ENCODE data around the gene DACH1.

DNA sequence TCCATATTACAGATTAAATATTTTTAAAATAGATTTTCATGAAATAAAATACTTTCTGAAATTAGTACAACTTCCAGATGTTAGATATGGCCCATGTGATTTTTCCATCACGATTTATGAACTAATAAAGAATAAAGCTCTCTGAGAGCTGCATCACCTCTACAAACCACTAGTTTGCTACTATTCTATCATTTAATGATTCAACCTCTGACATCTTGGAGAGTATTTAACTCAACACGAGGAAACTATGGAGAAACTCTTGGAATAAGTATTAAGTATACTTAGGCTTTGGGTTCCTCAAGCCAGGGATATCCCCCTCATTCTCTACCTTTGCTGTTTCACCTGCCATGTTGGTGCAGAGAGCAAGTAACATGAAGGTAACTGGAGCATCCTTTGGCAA lies 55.7 kb downstream of the DACH1 start:
- TF ChIP-seq, protein P1, sequence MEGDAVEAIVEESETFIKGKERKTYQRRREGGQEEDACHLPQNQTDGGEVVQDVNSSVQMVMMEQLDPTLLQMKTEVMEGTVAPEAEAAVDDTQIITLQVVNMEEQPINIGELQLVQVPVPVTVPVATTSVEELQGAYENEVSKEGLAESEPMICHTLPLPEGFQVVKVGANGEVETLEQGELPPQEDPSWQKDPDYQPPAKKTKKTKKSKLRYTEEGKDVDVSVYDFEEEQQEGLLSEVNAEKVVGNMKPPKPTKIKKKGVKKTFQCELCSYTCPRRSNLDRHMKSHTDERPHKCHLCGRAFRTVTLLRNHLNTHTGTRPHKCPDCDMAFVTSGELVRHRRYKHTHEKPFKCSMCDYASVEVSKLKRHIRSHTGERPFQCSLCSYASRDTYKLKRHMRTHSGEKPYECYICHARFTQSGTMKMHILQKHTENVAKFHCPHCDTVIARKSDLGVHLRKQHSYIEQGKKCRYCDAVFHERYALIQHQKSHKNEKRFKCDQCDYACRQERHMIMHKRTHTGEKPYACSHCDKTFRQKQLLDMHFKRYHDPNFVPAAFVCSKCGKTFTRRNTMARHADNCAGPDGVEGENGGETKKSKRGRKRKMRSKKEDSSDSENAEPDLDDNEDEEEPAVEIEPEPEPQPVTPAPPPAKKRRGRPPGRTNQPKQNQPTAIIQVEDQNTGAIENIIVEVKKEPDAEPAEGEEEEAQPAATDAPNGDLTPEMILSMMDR (IDR thresholded peaks at IDR 0.05; ENCODE audit: insufficient read depth, low read length): no peak
- TF ChIP-seq GABPA (IDR thresholded peaks at IDR 0.05; ENCODE audit: low read depth) (no peak), POLR2AphosphoS5 (IDR thresholded peaks at IDR 0.05; ENCODE audit: low read depth) (no peak)
- TF ChIP-seq, protein P2, sequence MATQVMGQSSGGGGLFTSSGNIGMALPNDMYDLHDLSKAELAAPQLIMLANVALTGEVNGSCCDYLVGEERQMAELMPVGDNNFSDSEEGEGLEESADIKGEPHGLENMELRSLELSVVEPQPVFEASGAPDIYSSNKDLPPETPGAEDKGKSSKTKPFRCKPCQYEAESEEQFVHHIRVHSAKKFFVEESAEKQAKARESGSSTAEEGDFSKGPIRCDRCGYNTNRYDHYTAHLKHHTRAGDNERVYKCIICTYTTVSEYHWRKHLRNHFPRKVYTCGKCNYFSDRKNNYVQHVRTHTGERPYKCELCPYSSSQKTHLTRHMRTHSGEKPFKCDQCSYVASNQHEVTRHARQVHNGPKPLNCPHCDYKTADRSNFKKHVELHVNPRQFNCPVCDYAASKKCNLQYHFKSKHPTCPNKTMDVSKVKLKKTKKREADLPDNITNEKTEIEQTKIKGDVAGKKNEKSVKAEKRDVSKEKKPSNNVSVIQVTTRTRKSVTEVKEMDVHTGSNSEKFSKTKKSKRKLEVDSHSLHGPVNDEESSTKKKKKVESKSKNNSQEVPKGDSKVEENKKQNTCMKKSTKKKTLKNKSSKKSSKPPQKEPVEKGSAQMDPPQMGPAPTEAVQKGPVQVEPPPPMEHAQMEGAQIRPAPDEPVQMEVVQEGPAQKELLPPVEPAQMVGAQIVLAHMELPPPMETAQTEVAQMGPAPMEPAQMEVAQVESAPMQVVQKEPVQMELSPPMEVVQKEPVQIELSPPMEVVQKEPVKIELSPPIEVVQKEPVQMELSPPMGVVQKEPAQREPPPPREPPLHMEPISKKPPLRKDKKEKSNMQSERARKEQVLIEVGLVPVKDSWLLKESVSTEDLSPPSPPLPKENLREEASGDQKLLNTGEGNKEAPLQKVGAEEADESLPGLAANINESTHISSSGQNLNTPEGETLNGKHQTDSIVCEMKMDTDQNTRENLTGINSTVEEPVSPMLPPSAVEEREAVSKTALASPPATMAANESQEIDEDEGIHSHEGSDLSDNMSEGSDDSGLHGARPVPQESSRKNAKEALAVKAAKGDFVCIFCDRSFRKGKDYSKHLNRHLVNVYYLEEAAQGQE (IDR thresholded peaks at IDR 0.05; ENCODE audit: insufficient replicate concordance, low read depth): no peak
